ENCODE data around the gene BNIP5.
A peak's percentile ranks its signal among the peaks of the same experiment; 100 is the strongest.
"Not testable (repeated sequence)": the region's sequence is repeated elsewhere in the genome, so short reads cannot be mapped to it uniquely, and the experiment has no call there.

Gene BNIP5

DNA sequence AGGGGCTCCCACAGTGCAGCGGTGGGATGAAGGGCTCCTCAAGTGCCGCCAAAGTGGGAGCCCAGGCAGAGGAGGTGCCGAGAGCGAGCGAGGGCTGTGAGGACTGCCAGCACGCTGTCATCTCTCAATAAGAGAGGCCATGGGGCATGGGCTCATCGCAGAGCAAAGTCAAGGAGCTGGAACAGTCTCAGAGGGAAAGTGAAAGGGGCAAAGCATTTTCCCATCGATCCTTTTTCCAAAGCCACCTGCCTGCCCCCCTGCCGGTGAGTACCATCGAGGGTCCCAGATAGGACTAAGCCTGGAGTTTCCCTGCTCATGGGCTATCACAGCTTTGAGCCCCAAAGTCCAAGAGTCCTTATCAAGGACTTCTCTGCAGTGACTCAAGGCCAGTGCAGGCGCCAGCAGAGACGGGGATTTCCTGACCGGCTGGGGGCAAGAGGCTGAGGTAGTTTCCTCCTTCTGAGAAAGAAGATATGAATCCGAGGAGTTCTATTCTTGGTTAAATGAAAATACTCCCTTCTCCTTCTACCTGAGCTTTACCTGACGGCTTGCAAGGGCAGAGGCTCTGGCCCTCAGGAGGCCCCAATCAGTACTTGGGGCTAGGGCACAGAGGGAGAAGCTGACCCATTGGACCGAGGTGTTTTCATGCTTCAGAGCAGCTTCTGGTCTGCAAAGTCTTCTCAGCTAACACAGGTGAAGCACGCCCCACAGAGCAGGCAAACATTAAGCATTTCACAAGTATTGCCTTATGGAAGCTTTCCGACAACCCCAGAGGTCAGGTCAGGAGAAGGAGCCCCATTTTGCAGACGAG is 28.2 kb upstream of the BNIP5 start:
- DNase-seq, result no peak

DNA sequence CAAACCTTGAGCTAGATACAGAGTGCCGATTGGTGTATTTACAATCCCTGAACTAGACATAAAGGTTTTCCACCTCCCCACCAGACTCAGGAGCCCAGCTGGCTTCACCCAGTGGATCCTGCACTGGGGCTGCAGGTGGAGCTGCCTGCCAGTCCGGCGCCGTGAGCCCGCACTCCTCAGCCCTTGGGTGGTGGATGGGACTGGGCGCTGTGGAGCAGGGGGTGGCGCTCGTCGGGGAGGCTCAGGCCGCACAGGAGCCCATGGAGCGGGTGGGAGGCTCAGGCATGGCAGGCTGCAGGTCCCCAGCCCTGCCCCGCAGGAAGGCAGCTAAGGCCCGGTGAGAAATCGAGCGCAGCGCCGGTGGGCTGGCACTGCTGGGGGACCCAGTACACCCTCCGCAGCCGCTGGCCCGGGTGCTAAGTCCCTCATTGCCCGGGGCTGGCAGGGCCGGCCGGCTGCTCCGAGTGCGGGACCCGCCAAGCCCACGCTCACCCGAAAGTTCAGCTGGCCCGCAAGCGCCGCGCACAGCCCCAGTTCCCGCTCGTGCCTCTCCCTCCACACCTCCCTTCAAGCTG is 27.5 kb upstream of the BNIP5 start:
- DNase-seq, result not testable (repeated sequence)

DNA sequence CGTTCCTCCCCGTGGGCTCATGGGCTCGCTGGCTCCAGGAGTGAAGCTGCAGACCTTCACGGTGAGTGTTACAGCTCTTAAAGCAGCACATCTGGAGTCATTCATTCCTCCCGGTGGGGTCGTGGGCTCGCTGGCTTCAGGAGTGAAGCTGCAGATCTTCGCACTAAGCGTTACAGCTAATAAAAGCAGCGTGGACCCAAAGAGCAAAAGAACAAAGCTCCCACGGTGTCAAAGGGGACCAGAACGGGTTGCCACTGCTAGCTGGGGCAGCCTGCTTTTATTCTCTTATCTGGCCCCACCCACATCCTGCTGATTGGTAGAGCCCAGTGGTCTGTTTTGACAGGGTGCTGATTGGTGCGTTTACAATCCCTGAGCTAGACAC is 26.7 kb upstream of the BNIP5 start:
- DNase-seq, result not testable (repeated sequence)

DNA sequence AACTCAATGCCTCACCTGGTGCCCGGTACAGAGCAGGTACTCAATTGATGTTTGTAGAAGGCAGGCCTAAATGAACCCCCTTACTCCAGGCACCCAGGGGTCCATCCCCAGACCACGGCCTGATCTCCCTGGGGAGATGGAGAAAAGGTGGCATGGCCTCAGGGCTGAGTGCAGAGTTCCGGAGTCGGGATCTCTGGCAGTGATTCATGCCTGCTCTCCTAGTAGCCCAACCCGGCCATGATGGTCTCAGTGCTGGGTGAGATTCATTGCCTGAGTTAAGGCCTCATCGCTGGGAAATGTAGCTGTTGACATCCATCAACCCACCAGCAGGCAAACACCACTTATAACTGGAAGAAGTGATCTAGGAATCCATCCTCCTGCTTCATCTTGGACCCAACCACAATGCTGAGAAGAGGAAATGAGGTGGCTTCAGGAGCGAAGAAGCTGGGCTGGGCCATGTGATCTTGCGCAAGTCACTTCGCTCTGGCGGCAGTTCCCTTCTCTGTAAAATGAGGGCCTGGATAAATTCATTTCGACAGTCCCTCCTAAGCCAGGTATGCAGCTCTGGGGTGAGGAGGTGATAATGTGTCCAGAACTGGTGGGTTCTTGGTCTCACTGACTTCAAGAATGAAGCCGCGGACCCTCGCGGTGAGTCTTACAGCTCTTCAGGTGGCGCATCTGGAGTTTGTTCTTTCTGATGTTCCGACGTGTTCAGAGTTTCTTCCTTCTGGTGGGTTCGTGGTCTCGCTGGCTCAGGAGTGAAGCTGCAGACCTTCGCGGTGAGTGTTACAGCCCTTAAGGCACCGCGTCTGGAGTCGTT is 26.1 kb upstream of the BNIP5 start:
- DNase-seq, result no peak

DNA sequence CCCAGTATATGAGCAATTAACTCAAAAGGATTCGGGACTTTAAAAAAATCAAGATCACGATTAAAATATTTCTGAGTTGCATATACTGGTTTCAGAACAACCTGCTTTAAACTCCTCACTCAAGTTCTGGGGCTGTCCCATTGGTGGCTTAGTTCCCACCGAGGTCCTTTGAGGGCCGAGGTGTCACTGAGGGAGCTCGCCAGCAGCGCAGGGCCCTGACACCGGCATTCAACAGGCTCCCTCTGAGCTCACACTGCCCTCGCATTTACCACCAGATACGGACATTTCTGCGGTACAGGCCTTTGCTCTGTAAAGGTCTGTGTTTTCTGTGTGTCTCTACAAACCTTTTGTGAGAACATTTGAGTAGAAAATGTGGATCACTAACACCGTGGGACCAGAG is 24.4 kb upstream of the BNIP5 start:
- DNase-seq, result no peak

DNA sequence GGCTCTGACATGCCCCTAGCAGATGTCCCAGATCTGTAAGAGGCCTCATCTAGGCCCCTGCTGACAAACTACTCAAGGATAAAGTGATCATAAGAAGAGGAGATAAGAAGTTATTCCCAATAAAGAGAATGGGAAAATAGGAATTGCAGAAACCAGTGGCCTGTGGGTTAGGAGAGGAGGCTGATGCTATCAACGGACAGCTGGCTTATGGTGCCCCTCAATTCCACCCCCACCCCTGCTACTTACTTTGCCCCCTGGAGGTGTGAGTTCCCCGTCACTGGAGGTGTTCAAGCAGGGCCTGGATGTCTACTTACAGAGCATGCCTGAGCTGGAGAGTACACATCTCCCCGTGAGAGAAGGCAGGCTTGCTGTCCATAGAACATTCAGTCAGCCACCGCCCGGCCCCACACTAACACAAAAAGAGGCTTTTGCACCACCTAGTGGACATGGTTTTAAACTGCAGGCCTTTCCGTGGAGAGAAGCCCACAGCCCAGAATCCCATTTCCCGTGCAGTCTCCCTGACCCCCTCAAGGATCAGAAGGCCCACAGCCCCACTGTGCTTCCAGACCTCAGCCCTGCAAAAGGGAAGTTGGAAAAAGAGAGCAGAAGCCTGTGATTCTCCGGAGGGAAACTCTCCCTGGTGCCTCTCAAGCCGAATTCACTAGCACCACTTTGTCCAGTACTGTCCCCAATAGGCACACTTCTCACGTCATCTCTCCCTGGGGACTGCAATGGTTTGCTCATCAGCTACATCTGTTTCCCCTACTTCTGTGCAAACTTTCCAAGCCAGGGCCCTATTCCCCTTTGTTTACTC is 23.8 kb upstream of the BNIP5 start:
- peak; percentile 76 for DNase-seq

DNA sequence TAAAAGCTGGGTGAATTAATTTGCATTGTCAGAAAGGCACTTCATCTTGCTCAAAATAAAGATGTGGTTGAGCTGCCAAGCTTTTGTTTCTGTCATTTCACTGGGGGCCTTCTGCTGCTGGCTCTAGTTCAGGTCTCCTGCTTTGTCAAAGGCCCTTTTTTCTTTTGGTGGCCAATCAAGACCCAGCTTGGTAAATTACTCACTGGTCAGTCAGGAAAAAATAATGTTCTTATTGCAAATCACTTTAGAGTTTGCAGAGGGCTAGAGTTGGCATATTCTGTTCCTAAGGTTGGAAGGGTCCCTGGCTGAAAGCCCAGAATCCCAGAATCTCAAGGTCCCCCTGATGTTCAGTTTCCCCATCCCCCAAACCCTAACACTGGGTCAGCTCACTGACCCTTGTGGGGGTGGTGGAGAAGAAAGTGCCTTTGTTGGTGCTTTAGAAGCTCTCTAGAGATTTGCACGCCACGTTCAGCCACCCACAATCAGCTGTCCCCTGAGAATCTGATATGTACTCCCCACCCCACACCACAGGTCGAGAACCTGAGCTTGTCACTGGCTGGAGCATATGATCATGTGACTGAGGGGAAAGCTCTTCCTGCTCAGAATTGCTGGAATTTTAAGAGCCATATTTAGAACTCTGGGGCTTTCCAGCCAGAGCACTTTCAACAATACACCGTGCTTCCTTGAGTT is 21.7 kb upstream of the BNIP5 start:
- no peak for DNase-seq

DNA sequence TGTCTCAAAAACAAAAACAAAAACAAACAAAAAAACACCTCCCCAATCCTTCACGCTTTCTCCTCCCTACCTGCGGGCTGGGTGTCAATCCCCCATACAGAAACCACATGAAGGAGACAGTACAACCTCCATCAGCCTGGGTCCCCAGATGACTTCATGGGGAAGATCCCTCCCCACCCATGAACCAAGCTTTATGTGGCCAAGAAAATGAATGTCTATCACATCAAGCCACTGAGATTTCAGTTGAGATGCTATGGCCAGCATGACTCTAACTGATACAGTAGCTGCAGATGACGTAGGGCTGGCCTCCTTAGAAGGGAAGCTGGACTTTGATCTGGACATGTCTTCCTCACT is 21.2 kb upstream of the BNIP5 start:
- no peak for DNase-seq

DNA sequence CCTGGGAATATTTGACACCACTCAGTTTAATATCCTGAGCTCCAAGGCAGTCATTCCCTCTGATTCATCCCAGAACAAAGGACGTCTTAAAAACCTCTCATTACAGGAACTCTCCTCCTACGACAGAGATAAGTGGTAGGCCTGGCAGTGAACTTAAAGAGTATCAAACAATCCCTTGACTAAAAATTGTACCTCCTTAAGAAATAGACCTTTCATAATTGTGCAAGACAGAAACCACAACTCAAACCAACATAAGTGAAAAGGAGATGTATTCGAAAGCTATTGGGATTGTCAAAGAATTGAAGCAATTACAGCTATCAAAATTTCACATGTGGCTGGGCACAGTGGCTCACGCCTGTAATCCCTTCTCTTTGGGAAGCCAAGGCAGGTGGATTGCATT is 19.1 kb upstream of the BNIP5 start:
- DNase-seq, result no peak

DNA sequence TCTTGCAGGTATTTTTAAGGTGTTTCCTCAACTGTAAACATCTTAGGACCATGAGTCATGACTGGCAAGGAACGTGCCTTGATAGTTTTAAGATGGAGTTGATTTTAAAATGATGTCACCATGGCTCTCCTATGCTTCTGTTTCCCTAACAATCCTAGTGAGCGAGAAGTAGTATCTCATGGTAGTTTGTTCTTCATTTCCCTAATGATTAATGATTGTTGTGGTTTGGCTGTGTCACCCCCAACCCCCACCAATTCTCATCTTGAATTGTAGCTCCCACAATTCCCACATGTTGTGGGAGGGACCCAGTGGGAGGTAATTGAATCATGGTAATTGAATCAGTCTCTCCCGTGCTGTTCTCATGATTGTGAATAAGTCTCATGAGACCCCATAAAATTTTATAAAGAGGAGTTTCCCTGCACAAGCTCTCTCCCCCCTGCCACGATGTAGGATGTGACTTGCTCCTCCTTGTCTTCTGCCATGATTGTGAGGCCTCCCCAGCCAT is 16.8 kb upstream of the BNIP5 start:
- no peak for DNase-seq

DNA sequence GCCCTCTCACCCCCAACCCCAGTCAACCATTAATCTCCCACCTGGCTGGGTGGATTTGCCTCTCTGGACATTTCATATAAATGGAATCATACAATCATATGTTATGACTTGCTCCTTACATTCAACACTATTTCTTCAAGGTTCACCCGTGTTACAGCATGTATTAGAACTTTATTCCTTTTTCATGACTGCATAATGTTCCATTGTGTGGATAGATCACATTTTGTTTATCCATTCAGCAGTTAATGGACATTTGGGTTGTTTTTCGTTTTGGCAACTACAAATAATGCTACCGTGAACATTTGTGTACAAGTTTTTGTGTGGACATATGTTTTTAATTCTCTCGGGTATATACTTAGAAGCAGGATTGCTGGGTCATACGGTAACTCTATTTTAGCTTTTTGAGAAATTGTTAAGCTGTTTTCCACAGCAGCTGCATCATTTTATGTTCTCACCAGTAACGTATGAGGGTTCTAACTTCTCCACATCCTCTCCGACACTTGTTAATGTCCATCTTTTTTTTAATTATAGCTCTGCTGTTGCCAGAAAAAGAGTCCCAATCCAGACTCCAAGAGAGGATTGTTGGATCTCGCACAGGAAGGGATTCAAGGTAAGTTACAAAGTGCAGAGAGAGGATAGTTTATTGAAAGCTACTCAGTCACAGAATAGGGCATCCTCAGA is 15.9 kb upstream of the BNIP5 start:
- no peak for DNase-seq

DNA sequence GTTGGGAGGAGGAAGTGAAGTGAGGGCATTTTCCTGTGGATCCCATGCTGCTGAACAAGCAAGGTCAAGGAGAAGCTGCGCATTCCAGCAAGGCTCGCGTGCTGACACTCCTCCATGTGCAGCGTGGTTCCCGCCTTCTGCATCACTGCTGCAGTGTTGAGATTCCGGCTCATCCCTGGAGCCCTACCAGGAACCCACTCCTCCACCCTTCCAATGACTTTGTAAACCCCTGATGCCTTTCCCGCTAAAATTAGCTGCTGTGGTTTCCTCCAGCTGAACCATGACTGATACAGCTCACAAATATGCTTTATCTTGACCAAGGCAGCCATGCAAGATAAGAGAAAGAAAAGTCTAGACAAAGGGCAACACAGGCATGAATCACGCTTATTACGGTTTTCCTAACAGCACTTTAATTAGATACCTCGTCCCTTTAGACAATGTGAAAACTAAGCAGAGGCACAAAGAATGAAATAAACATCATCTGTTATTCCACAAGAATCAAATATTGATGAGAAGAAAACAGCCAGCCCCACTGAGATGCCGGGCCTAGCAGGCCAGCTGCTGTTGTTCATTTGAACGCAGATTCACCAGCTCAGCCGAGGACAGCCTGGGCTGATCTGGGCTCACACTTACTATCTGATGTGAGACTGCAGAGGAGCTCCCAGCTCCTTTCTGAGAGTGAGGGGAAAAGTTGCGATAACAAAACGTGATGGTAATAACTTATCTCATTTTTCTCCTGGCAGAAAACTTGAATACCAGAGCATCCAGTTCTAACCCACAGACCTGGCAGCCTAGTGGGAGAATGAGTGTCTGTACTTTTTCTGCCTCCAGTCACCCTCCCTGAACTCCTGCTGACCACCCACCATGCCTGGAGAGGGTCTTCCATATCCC is 14.2 kb upstream of the BNIP5 start:
- no peak for DNase-seq

DNA sequence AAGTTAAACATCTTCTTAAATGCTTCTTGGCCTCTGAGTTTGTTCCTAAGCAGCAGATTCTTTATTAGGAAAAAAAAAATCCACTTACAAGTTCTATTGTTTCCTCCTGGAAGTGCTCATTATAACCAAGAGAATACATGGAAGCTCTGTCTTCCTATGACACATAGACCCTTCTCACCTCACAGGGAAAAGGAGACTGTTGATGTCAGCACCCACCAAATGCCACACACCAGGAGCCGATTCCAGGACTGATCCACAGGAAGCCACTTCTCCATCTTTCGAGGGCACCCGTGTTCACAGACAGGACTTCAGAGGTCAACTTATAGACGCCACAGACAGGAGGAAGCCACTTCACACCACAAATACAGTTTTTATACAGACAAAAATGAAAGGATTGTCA is 13.4 kb upstream of the BNIP5 start:
- DNase-seq, result no peak

DNA sequence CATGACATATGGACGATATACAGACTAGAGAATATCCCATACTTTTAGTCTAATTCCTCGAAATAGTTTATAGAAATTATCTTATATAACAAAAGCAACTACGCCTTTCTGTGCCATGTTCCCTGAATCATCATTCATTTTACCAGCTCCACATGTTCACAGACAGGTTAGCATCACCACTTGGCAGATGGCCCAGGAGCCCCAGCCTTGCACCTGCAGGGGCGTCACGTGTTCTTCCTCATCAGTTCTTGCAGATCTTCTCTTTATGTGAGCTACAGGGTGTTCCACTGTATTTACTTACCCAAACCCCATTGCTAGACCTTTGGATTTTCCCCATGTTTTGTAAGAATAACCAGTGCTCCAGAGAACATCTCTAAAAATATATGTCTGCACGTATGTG is 12.6 kb upstream of the BNIP5 start:
- peak; percentile 97 for DNase-seq

DNA sequence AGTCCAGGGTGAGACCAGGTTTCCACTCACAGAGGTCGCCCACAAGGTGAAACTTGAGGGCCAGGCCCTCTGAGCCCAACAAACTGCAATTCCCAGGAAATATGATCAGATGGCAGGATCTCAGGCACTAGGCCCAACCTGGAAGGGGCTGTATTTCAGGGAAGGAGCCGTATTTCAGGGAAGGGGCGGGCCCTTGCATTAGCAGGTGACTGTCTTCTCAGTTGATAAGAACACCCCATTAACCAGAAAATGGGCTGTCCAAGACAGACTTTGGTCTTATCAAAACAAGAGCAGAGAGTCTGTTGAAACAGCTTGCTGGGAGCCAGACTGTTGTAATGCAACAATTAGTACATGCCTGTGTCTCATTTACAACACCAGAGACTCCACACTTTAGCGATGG is 10.9 kb upstream of the BNIP5 start:
- DNase-seq, result no peak

DNA sequence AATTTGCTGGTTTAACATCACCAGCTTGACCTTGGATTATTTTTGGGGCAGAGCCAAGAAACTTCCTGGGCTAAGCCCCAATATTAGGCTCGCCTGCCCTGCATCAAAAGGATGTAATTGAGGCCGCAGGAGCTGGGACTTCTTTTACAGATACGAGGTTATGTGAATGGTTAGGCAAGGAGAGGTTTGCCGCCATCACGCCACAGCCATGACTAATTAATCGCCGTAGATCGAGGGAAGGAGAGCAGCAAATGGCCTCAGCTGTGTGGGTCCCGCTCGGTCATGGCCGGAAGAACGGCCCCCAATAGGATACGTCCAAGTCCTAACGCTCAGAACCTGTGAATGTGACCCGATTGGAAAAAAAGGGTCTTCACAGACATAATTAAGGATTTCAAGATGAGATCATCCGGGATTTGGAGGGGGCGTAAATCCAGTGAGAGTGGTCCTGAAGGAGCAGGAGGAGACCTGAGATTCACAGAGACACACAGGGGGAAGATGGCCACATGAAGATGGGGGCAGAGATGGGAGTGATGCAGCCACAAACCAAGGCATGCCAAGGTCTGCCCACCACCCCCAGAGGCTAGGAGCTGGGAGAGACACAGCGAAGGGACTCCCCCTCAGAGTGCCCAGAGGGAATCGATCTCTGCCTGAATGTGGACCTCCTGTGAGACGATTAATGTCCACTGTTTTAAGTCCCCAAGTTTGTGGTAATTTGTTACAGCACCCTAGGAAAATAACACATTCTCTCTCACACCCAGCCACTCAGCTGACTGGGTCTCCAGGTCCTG is 10.0 kb upstream of the BNIP5 start:
- DNase-seq, result no peak

DNA sequence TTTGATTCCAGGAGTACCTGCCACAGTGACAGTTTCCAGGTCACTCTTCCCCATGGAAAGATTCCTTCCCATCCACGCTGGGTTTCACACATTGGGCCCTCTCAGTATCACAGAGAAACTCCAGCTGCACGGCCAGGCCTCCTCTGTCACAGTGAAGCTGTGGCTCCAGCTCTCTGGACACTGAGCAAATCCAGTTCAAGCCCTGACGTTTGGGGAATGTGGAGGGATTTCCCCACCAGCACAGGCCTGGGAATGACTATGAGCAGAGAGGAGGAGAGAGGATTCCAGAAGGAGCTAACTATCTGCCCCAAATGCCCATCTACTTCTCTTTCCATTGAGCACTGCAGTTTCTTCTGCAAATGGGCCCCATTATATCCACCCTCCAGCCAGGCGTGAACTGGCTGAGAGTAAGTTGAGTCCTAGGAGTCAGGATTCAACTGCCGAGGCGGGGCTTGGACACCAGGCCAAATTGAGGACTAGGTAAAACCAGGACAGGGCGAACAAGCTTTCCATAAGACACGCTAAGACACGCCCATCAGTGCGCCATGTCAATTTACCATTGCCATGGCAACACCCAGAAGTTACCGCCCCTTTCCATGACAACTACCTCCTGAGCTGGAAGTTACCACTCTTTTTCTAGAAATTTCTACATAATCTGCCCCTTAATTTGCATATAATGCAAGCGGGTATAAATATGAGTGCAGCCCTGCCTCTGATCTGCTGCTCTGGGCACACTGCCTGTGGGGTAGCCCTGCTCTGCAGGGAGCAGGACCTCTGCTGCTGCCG is 9.2 kb upstream of the BNIP5 start:
- no peak for DNase-seq

DNA sequence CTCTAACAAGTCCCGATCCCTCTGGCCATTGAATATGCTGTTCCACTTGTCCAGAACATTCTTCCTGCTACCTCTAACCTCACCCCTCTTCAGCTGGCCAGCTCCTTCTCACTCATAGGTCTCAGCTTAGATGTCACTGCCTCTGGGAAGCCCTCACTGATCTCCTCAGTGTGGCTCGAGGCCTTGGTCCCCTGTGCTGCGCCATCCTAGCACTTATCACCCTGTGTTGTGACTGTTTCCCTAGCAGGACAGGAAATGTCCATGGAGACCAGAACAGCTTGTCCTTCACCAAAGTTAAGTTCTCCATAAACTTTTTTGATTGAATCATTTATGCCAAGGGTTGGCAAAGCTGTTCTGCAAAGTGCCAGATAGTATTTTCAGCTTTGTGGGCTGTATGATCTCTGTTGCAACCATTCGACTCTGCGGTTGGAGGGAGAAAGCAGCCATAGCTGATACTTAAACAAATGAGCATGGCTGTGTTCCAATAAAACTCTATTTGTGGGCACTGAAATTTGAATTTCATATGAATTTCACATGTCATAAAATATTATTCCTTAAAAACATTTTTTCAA is 6.5 kb upstream of the BNIP5 start:
- DNase-seq, result no peak
